ENCODE results near the gene CALHM2. TPM values are rescaled to one million over a fixed set of nuclear protein-coding genes. Genes with fewer than 3 reads are reported as not detected.

CALHM2 gene
- total and polyA plus RNA-seq, 2 of the 13 experiments (the other 11 are each of a cell fraction or from before 2014, with no cell fraction given) = 0.15 TPM; not detected in 1

- ChIA-PET CTCF (ENCODE audit: low intra/inter-chr PET ratio, low total read pairs) (no interaction called here), POLR2A (no interaction called here)
- WGBS (ENCODE audit: low lambda C conversion rate) = 90% methylated on average over 8 of the region's 10 CpGs
- Histone ChIP-seq H3K4me2 (ENCODE audit: low read depth, low read length) (no peak overlapping the region), H3K9me3 (ENCODE audit: low read length) (no peaks in the 10 kb centered on the region), H3K27ac (ENCODE audit: extremely low read length, insufficient read depth, low read length) (no peak overlapping the region), H3K27me3 (ENCODE audit: control insufficient read depth in 1 of 2, insufficient read depth in 2 of 2, low read length in 2 of 2) (no peaks in the 10 kb centered on the region), H3K4me1 (ENCODE audit: insufficient read depth, low read length) (peaks cover 8% of the 10 kb centered on the region), H3K79me2 (ENCODE audit: insufficient read depth, low read length) (no peaks in the 10 kb centered on the region), H3K36me3 (replicated peaks in 1 of 2; ENCODE audit: control insufficient read depth in 1 of 2, insufficient read depth in 2 of 2, low read length in 2 of 2) (peaks cover 33 to 64% of the 10 kb centered on the region in 2 experiments), H3K4me3 (replicated peaks in 1 of 3; ENCODE audit: insufficient read depth in 1 of 3, low read depth in 2 of 3, low read length in 3 of 3) (no peak overlapping the region), H2AFZ (ENCODE audit: low read length) (no peak overlapping the region), H4K20me1 (ENCODE audit: insufficient read depth, low read length) (no peaks in the 10 kb centered on the region), H3K9ac (ENCODE audit: insufficient read depth, low read depth, low read length) (no peak overlapping the region)
- TF ChIP-seq ZKSCAN8 (CRISPR knock-in tag; IDR thresholded peaks at IDR 0.05; ENCODE audit: borderline replicate concordance) (no peak), TCF12 (IDR thresholded peaks at IDR 0.05) (no peak), TCF12 (CRISPR knock-in tag; IDR thresholded peaks at IDR 0.05) (no peak), ZNF564 (CRISPR knock-in tag; IDR thresholded peaks at IDR 0.05) (no peak), ZNF567 (CRISPR knock-in tag; IDR thresholded peaks at IDR 0.05; ENCODE audit: borderline replicate concordance) (no peak), BCL6 (CRISPR knock-in tag; IDR thresholded peaks at IDR 0.05) (no peak), ZNF30 (CRISPR knock-in tag; IDR thresholded peaks at IDR 0.05) (no peak), ZNF296 (CRISPR knock-in tag; conservative IDR thresholded peaks at IDR 0.05) (no peak), FOXP1 (IDR thresholded peaks at IDR 0.05) (no peak), FOXP1 (CRISPR knock-in tag; IDR thresholded peaks at IDR 0.05) (no peak), RBM22 (optimal IDR thresholded peaks at IDR 0.05; ENCODE audit: low read length) (no peak)
- TF ChIP-seq, protein P1, sequence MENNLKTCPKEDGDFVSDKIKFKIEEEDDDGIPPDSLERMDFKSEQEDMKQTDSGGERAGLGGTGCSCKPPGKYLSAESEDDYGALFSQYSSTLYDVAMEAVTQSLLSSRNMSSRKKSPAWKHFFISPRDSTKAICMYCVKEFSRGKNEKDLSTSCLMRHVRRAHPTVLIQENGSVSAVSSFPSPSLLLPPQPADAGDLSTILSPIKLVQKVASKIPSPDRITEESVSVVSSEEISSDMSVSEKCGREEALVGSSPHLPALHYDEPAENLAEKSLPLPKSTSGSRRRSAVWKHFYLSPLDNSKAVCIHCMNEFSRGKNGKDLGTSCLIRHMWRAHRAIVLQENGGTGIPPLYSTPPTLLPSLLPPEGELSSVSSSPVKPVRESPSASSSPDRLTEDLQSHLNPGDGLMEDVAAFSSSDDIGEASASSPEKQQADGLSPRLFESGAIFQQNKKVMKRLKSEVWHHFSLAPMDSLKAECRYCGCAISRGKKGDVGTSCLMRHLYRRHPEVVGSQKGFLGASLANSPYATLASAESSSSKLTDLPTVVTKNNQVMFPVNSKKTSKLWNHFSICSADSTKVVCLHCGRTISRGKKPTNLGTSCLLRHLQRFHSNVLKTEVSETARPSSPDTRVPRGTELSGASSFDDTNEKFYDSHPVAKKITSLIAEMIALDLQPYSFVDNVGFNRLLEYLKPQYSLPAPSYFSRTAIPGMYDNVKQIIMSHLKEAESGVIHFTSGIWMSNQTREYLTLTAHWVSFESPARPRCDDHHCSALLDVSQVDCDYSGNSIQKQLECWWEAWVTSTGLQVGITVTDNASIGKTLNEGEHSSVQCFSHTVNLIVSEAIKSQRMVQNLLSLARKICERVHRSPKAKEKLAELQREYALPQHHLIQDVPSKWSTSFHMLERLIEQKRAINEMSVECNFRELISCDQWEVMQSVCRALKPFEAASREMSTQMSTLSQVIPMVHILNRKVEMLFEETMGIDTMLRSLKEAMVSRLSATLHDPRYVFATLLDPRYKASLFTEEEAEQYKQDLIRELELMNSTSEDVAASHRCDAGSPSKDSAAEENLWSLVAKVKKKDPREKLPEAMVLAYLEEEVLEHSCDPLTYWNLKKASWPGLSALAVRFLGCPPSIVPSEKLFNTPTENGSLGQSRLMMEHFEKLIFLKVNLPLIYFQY (CRISPR knock-in tag; IDR thresholded peaks at IDR 0.05; ENCODE audit: borderline replicate concordance) = no peak
- FAIRE-seq (no peak), DNase-seq (ENCODE audit: low spot score) (no peak), ATAC-seq (no peak)
- intact Hi-C loops (cut with micrococcal nuclease; ENCODE audit: unreplicated experiment) = no loop called here
- in situ Hi-C loops (cut with HindIII; ENCODE audit: extremely low pct_ligation_motif_present, low pct_unique_long_range_greater_than_20kb) = no loop called here
- BruUV-seq (replicated peaks) = no TSS peak
Observed at GRCh38 chr10:103444478-103444877, 7.7 kb downstream of the CALHM2 start.
